Activated CD4-positive, alpha-beta T cell treated with anti-CD3 and anti-CD28 coated beads, Interleukin-2, Interleukin-6, amounts not matched to agents 100 ng/mL and 50 ng/mL, durations not matched to agents 16 hours and 8 hours (primary cell): ENCODE data around the gene POLD4.
A peak's percentile ranks its signal among the peaks of the same experiment; 100 is the strongest.
"Not testable (repeated sequence)": the region's sequence is repeated elsewhere in the genome, so short reads cannot be mapped to it uniquely, and the experiment has no call there.

Experiments
- DNase-seq: peaks from one replicate; pipeline ENCODE4 v3.0.0-alpha.2; 2020

The POLD4 gene

GRCh38 chr11:67351275-67352005 lies 1.9 kb downstream of the POLD4 start:
- peak; percentile 77 for DNase-seq

GRCh38 chr11:67349928-67350465 lies 3.3 kb downstream of the POLD4 start:
- no peak for DNase-seq

- DNase-seq: no peak
Measured at GRCh38 chr11:67349457-67349856, 3.9 kb downstream of the POLD4 start.

GRCh38 chr11:67349036-67349435 lies 4.3 kb downstream of the POLD4 start:
- no peak for DNase-seq

GRCh38 chr11:67347964-67348749 lies 5.2 kb downstream of the POLD4 start:
- DNase-seq: no peak

- peak; percentile 27 for DNase-seq
Measured at GRCh38 chr11:67345920-67346819, 7.2 kb downstream of the POLD4 start.

GRCh38 chr11:67345247-67345919 lies 8.0 kb downstream of the POLD4 start:
- no peak for DNase-seq

- DNase-seq: no peak
Measured at GRCh38 chr11:67344264-67344663, 9.1 kb downstream of the POLD4 start.

GRCh38 chr11:67337257-67337656 lies 16.1 kb downstream of the POLD4 start:
- DNase-seq: no peak

GRCh38 chr11:67332081-67332691 lies 21.2 kb downstream of the POLD4 start:
- no peak for DNase-seq

- no peak for DNase-seq
Measured at GRCh38 chr11:67323526-67323925, 29.8 kb downstream of the POLD4 start.

- no peak for DNase-seq
Measured at GRCh38 chr11:67322049-67322448, 31.3 kb downstream of the POLD4 start.

GRCh38 chr11:67321313-67321871 lies 32.0 kb downstream of the POLD4 start:
- no peak for DNase-seq

- no peak for DNase-seq
Measured at GRCh38 chr11:67320691-67321090, 32.7 kb downstream of the POLD4 start.

GRCh38 chr11:67320011-67320410 lies 33.3 kb downstream of the POLD4 start:
- no peak for DNase-seq

- not testable (repeated sequence) for DNase-seq
Measured at GRCh38 chr11:67318876-67319275, 34.5 kb downstream of the POLD4 start.

GRCh38 chr11:67317888-67318555 lies 35.3 kb downstream of the POLD4 start:
- DNase-seq: no peak

GRCh38 chr11:67317205-67317887 lies 36.0 kb downstream of the POLD4 start:
- peak; percentile 99 for DNase-seq

GRCh38 chr11:67316882-67317204 lies 36.5 kb downstream of the POLD4 start:
- no peak for DNase-seq

- DNase-seq: no peak
Measured at GRCh38 chr11:67315325-67315909, 37.9 kb downstream of the POLD4 start.
